GM18870 (cell line): Measurements from ENCODE around the gene FNDC11.
"Not testable (repeated sequence)": the region's sequence is repeated elsewhere in the genome, so short reads cannot be mapped to it uniquely, and the experiment has no call there.

ENCODE experiments used
- ATAC-seq: cut with Tn5 transposase; IDR thresholded peaks from one replicate; pipeline ENCODE4 v1.9.1; 2021; ENCODE audit warnings: moderate library complexity; ENCODE audit not compliant: unreplicated experiment

FNDC11 gene, protein sequence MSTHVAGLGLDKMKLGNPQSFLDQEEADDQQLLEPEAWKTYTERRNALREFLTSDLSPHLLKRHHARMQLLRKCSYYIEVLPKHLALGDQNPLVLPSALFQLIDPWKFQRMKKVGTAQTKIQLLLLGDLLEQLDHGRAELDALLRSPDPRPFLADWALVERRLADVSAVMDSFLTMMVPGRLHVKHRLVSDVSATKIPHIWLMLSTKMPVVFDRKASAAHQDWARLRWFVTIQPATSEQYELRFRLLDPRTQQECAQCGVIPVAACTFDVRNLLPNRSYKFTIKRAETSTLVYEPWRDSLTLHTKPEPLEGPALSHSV

GRCh38 chr20:63553933-63554290 is at the start of gene FNDC11:
Gene FNDC11 (plus strand): TSS chr20:63554159. CDS start chr20:63555664, 1,505 bp downstream.
- ATAC-seq = no peak

DNA sequence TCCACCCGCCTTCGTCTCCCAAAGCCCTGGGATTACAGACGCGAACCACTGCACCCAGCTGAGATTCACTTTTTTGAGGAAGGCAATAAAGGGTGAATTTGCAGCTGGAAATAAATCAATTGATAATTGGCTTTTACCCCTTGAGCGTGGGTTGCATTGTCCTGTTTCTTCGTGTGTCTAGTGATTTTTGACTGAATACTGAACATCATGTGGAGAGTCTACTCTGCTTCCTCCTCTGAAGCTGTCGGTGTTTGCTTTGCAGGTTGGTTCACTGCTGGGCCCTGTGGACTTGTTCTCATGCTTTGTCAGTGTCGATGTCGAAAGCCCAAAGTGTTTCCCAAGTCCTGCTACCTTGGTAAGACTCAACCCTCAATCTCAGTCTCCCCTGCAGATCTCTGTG is 49.3 kb upstream of the FNDC11 start:
- ATAC-seq = no peak

- no peak for ATAC-seq
Observed at GRCh38 chr20:63505281-63505680, 48.7 kb upstream of the FNDC11 start.

DNA sequence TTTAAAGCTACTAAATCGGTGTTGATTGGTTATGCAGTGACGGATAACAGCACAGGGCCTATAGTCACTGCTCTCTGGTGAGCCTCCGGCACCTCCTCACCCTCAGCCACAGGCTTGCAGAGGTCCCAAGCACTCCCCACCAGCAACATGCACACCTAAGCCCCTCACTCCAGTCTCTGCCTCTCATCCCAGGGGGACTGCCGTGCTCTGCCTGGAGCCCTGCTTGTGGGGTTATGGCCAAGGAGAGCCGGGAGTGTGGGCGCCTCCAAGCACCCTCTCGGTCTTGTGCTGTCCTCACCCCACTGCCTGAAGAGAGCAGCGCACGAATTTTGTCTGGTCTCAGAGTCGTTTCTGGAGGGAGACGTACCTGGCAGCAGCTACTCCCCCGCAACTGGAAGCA is 48.2 kb upstream of the FNDC11 start:
- no peak for ATAC-seq

GRCh38 chr20:63507083-63507743 is 46.7 kb upstream of the FNDC11 start:
- ATAC-seq = no peak

GRCh38 chr20:63508072-63508768 is 45.7 kb upstream of the FNDC11 start:
- ATAC-seq = no peak

DNA sequence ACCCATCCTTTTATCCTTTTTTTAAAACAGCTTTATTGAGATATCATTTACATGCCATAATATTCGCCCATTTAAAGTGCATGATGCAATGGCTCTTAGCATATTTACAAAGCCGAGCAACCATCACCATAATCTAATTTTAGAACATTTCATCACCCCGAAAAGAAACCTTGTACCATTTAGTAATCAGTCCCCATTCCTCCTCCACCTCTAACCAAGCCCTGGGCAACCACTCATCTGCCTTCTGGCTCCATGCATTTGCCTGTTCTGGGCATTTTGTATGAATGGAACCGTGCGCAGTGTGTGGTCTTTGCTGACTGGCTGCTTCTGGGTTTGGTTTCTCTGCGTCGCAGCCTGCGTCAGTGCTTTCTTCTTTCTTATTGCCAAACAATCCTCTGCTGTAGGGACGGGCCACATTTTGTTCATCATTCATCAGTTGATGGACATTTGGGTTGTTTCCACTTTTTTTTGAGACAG is 44.8 kb upstream of the FNDC11 start:
- ATAC-seq = no peak

DNA sequence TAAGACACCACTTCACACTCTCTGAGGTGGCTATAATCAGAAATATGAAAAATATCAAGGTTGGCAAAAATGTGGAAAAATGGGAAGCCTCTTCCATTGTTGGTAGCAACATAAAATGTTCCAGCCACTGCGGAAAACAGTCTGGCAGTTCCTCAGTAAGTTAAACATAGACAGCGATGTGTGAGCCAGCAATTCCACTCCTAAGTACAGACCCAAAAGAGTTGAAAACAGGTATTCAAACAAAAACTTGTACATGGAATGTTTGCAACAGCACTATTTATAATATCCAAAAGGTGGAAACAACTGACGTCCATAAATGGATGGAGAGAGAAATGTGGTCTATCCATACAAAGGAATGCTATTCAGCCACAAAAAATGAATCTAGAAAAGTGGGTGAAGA is 40.8 kb upstream of the FNDC11 start:
- no peak for ATAC-seq

DNA sequence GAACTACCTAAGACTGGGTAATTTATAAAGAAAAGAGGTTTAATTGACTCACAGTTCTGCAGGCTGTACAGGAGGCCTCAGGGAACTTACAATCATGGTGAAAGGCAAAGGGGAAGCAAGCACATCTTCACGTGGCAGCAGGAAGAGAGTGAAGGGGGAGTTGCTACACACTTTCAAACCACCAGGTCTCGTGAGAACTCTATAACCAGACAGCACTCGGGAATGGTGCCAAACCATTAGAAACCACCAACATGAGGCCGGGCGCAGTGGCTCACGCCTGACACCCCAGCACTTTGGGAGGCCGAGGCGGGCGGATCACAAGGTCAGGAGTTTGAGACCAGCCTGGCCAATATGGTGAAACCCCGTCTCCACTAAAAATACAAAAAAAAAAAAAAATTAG is 39.4 kb upstream of the FNDC11 start:
- ATAC-seq = not testable (repeated sequence)

- no peak for ATAC-seq
Observed at GRCh38 chr20:63517376-63518309, 36.3 kb upstream of the FNDC11 start.

- no peak for ATAC-seq
Observed at GRCh38 chr20:63518351-63518861, 35.6 kb upstream of the FNDC11 start.

GRCh38 chr20:63518946-63519667 is 34.9 kb upstream of the FNDC11 start:
- ATAC-seq = no peak

- ATAC-seq = no peak
Observed at GRCh38 chr20:63519668-63520503, 34.1 kb upstream of the FNDC11 start.

DNA sequence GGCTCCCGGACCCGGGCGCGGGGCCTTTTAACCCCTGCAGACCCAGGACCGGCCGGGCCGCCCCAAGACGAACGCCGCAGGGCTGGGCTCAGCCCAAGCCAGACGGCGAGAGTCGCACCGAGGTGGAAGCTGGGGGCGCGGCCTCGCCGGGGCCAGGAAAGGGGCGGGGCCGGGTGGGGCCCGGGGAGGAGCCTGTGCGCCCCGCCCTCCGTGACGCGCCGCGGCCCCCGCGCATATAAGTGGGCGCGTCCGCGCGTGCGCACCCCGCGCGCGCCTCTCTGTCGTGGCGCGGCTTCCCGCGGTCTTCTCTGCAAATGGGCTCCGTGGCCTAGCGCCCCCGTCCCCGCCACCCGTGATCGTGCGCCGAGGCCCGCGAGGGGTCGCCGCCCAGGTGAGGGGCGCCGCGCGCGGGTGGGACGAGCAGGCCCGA is 33.4 kb upstream of the FNDC11 start, which contains the start of gene PPDPF:
TSS of gene PPDPF (plus strand) at position 262 of the 430 bp plus-strand sequence. CDS start 544 bp downstream, outside the sequence.
- ATAC-seq = no peak

DNA sequence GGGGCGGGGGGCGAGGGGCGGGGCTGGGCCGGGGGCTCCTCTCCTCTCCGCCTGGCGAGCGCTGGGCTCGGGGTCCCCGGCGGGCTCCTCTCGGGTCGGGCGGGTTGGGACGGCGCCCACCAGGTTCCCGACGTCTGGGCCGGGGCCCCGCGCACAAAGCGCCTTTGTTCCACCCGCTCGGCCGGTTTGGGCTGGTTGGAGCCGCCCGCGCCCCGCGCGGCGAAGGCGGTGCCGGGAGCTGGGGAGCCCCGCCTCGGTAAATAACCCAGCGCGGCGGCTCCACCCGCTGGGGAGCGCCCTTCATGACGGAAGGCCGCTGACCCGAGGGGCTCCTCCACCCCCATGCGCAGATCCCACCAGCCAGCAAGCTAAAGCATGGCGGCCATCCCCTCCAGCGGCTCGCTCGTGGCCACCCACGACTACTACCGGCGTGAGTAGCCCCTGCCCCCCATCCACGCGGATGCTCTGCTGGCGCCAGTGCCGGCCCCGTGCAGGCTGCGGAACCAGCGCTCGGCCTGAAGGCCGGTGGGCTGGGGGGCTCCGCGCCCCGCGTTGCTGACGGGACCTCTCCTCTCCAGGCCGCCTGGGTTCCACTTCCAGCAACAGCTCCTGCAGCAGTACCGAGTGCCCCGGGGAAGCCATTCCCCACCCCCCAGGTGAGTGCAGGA is 32.9 kb upstream of the FNDC11 start:
- no peak for ATAC-seq

DNA sequence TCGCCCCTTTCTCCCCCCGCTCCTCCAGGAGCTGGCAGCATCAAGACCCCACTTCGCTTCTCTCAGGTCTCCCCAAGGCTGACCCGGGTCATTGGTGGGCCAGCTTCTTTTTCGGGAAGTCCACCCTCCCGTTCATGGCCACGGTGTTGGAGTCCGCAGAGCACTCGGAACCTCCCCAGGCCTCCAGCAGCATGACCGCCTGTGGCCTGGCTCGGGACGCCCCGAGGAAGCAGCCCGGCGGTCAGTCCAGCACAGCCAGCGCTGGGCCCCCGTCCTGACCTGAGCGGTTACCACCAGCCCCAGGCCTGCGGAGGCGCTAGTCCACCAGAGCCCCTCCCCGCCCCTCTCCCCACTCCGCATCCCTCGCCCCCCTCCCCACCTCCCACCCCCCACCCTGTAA is 32.4 kb upstream of the FNDC11 start:
- no peak for ATAC-seq

DNA sequence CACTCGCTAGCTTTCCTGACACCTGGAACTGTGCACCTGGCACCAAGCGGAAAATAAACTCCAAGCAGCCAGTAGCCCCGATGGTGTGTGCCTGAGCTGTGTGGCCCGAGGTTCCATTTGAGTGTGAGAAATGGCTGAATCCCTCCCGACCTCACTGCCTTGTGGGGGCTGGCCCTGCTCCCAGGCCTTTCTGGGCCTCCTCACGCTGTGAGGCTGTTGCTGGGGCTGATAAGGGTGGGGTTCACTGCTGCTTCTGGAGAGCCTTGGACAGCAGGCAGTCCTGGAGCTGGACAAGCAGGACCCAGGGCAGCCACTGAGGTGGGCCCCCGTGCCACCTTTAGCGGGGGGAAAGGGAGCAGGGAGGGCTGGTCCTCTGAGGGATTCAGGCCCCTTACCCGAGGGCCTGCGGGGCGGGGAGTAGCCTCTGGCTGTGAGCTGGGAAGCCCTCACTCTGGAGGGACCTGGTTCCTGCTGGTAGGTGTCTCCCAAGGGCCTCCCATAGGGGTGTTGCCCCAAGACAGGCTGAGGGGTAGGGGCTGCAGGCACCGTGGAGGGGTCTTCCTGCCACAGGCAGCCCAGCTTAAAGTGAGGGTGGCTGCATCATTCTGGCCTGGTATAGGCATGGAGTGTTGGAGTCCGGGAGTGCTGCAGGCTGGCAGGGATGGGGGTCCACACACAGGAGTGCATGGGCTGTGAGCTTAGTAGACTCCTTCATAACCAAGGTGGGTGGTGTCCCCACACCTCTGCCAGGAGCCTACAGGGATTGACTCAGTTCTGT is 31.7 kb upstream of the FNDC11 start:
- no peak for ATAC-seq
